ENCODE results near the gene IQCK. TPM values are rescaled to one million over a fixed set of nuclear protein-coding genes. Genes with fewer than 3 reads are reported as not detected.

IQCK gene
- total RNA-seq, 1 experiment from 2014 or later: 11.6 TPM

- peak; percentile 16 for DNase-seq
These were observed 166.0 kb downstream of the IQCK start for GRCh38 chr16:19883966-19884485.

GRCh38 chr16:19884611-19885450 lies 166.8 kb downstream of the IQCK start, which contains the start of gene GPRC5B:
TSS of gene GPRC5B (minus strand) at chr16:19884848. CDS start at chr16:19872845, 12,003 bp downstream.
- peak within 1 kb of the TSS; percentile 58 for H3K4me3 ChIP-seq
- no peaks in the 10 kb centered on the region for H3K27me3 ChIP-seq
- no peaks in the 10 kb centered on the region for H3K36me3 ChIP-seq
- H3K9me3 ChIP-seq: no peaks in the 10 kb centered on the region
- peak; percentile 48 for DNase-seq

More at GRCh38 chr16:19883966-19884485, 166.0 kb downstream of the IQCK start:
- no peaks in the 10 kb centered on the region for H3K27me3 ChIP-seq
- peak overlapping the region; percentile 58 for H3K4me3 ChIP-seq
- H3K36me3 ChIP-seq: no peaks in the 10 kb centered on the region
- no peaks in the 10 kb centered on the region for H3K9me3 ChIP-seq

- Histone ChIP-seq H3K9me3 (no peaks in the 10 kb centered on the region), H3K4me3 (no peak overlapping the region), H3K27me3 (no peaks in the 10 kb centered on the region), H3K36me3 (no peaks in the 10 kb centered on the region)
- DNase-seq: no peak
These were observed 167.5 kb downstream of the IQCK start for GRCh38 chr16:19885451-19886072.

GRCh38 chr16:19886073-19886941 lies 168.2 kb downstream of the IQCK start:
- Histone ChIP-seq H3K4me3 (0 out of 2 replicates have a peak overlapping the region, but pooled peaks have one; percentile 5), H3K36me3 (no peaks in the 10 kb centered on the region), H3K9me3 (no peaks in the 10 kb centered on the region), H3K27me3 (no peaks in the 10 kb centered on the region)
- peak; percentile 65 for DNase-seq

- no peaks in the 10 kb centered on the region for H3K9me3 ChIP-seq
- no peaks in the 10 kb centered on the region for H3K36me3 ChIP-seq
- H3K27me3 ChIP-seq: no peaks in the 10 kb centered on the region
- no peak overlapping the region for H3K4me3 ChIP-seq
- no peak for DNase-seq
These were observed 170.8 kb downstream of the IQCK start for GRCh38 chr16:19888834-19889233.

- Histone ChIP-seq H3K4me3 (no peak overlapping the region), H3K27me3 (peaks cover 3% of the 10 kb centered on the region), H3K36me3 (no peaks in the 10 kb centered on the region), H3K9me3 (no peaks in the 10 kb centered on the region)
- no peak for DNase-seq
These were observed 172.8 kb downstream of the IQCK start for GRCh38 chr16:19890901-19891300.

GRCh38 chr16:19892902-19893301 lies 174.8 kb downstream of the IQCK start:
- peaks cover 3% of the 10 kb centered on the region for H3K27me3 ChIP-seq
- DNase-seq: no peak
- H3K36me3 ChIP-seq: no peaks in the 10 kb centered on the region
- H3K9me3 ChIP-seq: no peaks in the 10 kb centered on the region
- H3K4me3 ChIP-seq: no peak overlapping the region

- Histone ChIP-seq H3K9me3 (no peaks in the 10 kb centered on the region), H3K36me3 (no peaks in the 10 kb centered on the region), H3K4me3 (no peak overlapping the region), H3K27me3 (peaks cover 6% of the 10 kb centered on the region)
- no peak for DNase-seq
These were observed 176.5 kb downstream of the IQCK start for GRCh38 chr16:19894586-19894985.

- Histone ChIP-seq H3K9me3 (no peaks in the 10 kb centered on the region), H3K4me3 (no peak overlapping the region), H3K27me3 (peaks cover 6% of the 10 kb centered on the region), H3K36me3 (no peaks in the 10 kb centered on the region)
- no peak for DNase-seq
These were observed 178.9 kb downstream of the IQCK start for GRCh38 chr16:19896951-19897350.

- Histone ChIP-seq H3K27me3 (peaks cover 6% of the 10 kb centered on the region), H3K4me3 (no peak overlapping the region), H3K36me3 (no peaks in the 10 kb centered on the region), H3K9me3 (no peaks in the 10 kb centered on the region)
- DNase-seq: no peak
These were observed 180.1 kb downstream of the IQCK start for GRCh38 chr16:19898166-19898565.

- peak; percentile 34 for DNase-seq
- Histone ChIP-seq H3K27me3 (peaks cover 6% of the 10 kb centered on the region), H3K36me3 (no peaks in the 10 kb centered on the region), H3K9me3 (no peaks in the 10 kb centered on the region), H3K4me3 (no peak overlapping the region)
These were observed 181.0 kb downstream of the IQCK start for GRCh38 chr16:19898924-19899604.

GRCh38 chr16:19899605-19899955 lies 181.5 kb downstream of the IQCK start:
- H3K27me3 ChIP-seq: peaks cover 6% of the 10 kb centered on the region
- H3K4me3 ChIP-seq: no peak overlapping the region
- H3K9me3 ChIP-seq: no peaks in the 10 kb centered on the region
- no peaks in the 10 kb centered on the region for H3K36me3 ChIP-seq
- no peak for DNase-seq

- Histone ChIP-seq H3K27me3 (peaks cover 3% of the 10 kb centered on the region), H3K4me3 (no peak overlapping the region), H3K36me3 (no peaks in the 10 kb centered on the region), H3K9me3 (no peaks in the 10 kb centered on the region)
- no peak for DNase-seq
These were observed 183.1 kb downstream of the IQCK start for GRCh38 chr16:19901164-19901563.

GRCh38 chr16:19907161-19907992 lies 189.3 kb downstream of the IQCK start:
- H3K36me3 ChIP-seq: no peaks in the 10 kb centered on the region
- H3K4me3 ChIP-seq: no peak overlapping the region
- no peaks in the 10 kb centered on the region for H3K9me3 ChIP-seq
- H3K27me3 ChIP-seq: no peaks in the 10 kb centered on the region
- peak; percentile 57 for DNase-seq
